ENCODE measurements around the gene BCL11B. TPM values are rescaled to one million over a fixed set of nuclear protein-coding genes. Genes with fewer than 3 reads are reported as not detected.

Gene BCL11B
- total RNA-seq (2014; rRNA removed; shearing (Covaris generic)): 5.7 and 6.1 TPM in 2 replicates

DNA sequence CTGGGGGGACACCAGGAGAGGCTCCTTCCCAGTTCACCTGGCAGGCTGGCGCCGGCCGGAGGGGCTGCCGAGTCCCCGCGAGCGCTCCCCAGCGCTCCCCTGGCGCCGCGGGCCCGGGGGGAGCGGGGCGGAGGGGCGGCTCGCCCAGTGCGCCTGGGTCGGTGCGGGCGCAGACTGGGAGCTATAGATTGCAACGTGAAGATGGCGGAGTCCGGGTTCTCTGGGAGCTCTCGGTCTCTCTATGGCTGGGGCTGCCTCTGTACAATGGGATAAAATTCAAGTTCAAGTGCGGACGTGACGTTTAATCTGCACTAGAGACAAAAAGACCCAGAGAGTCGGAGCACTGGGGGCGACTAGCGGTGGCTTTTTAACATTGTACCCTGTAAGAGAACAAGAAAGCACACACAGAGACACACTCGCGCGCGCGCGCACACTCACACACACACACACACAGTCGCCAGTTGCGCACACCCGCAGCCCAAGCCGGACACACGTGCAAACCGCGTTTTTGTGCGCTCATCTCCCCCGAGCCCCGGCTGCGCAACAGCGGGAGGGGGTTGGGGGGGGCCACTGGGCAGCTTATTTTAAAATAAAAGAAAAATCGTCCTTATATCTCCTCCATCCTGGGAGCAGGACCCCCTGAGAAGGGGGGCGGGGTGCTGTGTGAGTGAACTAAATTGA lies at the start of gene BCL11B:
Gene BCL11B, minus strand, starts transcription at position 247 of the 681 bp plus-strand sequence. CDS start 979 bp downstream, outside the sequence.
- peak; percentile 80 for DNase-seq
- peaks cover 11% of the 10 kb centered on the region; the same call in 1 of the 2 replicates for H3K27me3 ChIP-seq (ENCODE audit: control insufficient read depth, insufficient read depth, low read length)
- peak within 1 kb of the TSS; percentile 78 for H3K4me3 ChIP-seq (ENCODE audit: insufficient read depth, low read depth, low read length)
- H3K36me3 ChIP-seq (replicated peaks; ENCODE audit: control insufficient read depth, insufficient read depth, low read length): no peaks in the 10 kb centered on the region

DNA sequence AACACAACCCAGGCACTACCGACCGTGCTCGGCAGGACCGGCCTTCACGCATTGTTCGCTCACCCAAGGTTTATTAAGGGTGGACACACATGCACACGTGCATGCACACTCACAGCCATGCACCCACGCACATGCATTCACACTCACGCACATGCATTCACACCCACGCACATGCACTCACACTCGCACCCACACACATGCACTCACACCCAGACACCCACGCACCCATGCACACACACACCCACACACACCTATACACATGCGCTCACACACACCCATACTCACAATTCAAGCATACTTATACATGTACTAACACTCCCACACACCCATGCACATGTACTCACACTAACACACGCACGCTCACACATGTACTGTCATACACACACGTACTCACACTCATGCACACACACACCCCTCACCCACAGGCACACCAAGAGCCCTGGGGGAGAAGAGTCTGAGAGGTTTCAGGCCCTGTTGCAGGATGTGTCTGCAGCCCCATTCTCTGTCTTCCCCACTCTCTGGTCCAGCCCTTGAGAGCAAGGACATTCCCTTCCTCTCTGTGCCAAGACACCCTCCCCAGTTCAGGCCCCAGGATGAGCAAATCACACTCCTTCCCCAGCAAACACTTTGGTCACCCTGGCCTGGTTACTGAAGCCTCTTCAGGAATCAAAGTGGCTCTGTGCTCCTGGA lies 49.4 kb upstream of the BCL11B start:
- DNase-seq: peak; percentile 28
- no peaks in the 10 kb centered on the region for H3K36me3 ChIP-seq (replicated peaks; ENCODE audit: control insufficient read depth, insufficient read depth, low read length)
- no peak overlapping the region for H3K4me3 ChIP-seq (ENCODE audit: insufficient read depth, low read depth, low read length)
- no peaks in the 10 kb centered on the region for H3K27me3 ChIP-seq (ENCODE audit: control insufficient read depth, insufficient read depth, low read length)

DNA sequence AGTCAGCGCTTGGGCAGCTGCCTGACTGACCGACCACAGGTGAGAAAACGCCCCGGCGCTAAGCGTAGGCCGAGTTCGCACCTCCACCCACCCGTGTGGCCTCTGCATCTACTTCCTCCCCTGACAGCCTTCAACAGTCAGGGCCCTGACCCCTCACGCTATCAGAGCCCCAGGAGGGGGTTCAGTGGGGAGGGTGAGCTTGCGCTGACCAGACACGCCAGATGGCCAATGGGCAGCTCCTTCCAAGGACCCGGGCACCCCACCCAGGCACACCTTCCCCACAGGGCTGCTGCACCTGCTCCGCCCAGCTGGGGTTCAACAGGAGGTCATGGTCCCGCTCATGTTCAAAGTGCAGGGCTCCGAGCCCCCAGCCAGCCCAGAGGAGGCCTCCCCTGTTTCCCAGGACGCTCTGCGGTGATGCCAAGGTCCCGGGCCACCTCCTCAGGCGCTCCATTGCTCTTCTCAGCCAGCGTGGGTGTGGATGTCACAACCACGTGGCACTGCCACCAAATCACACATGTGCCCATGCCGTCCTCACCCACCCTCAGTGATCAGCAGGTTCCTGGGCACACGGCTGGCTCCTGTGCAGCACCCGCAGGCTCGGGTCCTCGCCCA lies 48.7 kb upstream of the BCL11B start:
- Histone ChIP-seq H3K27me3 (ENCODE audit: control insufficient read depth, insufficient read depth, low read length) (no peaks in the 10 kb centered on the region), H3K36me3 (replicated peaks; ENCODE audit: control insufficient read depth, insufficient read depth, low read length) (no peaks in the 10 kb centered on the region), H3K4me3 (ENCODE audit: insufficient read depth, low read depth, low read length) (no peak overlapping the region)
- no peak for DNase-seq

DNA sequence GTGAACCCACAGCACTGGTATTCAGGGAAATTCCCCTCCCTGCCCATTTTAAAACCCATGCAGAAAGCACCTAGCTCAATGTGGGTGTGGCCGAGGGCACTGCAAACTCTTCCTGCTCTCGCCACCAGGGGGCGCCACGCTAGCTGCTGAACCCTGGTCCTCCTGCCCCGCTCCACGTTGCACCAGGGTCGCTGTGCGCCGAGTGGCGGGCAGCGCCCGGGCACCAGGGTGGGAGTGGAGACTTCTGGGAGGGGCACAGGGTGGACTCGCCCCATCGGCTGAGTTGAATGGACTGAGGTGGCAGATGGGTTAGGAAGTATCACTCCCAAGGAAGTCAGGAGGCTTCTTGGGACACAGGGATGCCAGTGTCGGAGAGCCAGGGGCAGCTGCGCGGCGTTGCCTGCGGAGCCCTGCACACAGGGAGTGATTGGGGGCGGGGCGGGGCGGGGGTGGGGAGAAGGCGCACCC lies 48.1 kb upstream of the BCL11B start:
- H3K36me3 ChIP-seq (replicated peaks; ENCODE audit: control insufficient read depth, insufficient read depth, low read length): no peaks in the 10 kb centered on the region
- no peak overlapping the region for H3K4me3 ChIP-seq (ENCODE audit: insufficient read depth, low read depth, low read length)
- no peaks in the 10 kb centered on the region for H3K27me3 ChIP-seq (ENCODE audit: control insufficient read depth, insufficient read depth, low read length)
- peak; percentile 95 for DNase-seq

DNA sequence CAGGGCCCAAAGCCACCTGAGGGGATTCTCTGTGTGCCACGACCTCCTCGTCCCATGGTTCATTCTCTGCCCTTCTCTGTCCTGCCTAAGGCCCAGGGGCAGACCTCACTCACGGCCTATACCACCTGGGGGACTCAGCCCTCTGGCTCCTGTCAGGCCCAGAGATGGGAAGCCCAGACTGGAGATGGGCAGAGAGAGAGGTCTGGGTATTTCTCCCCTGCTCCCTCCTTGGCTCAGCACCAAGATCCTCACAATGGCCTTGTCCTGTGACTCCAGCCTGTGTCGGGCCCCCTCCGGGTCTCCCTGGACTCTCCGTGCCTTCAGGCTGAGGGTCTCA lies 46.9 kb upstream of the BCL11B start:
- DNase-seq: no peak
- Histone ChIP-seq H3K36me3 (replicated peaks; ENCODE audit: control insufficient read depth, insufficient read depth, low read length) (no peaks in the 10 kb centered on the region), H3K4me3 (ENCODE audit: insufficient read depth, low read depth, low read length) (no peak overlapping the region), H3K27me3 (ENCODE audit: control insufficient read depth, insufficient read depth, low read length) (no peaks in the 10 kb centered on the region)

DNA sequence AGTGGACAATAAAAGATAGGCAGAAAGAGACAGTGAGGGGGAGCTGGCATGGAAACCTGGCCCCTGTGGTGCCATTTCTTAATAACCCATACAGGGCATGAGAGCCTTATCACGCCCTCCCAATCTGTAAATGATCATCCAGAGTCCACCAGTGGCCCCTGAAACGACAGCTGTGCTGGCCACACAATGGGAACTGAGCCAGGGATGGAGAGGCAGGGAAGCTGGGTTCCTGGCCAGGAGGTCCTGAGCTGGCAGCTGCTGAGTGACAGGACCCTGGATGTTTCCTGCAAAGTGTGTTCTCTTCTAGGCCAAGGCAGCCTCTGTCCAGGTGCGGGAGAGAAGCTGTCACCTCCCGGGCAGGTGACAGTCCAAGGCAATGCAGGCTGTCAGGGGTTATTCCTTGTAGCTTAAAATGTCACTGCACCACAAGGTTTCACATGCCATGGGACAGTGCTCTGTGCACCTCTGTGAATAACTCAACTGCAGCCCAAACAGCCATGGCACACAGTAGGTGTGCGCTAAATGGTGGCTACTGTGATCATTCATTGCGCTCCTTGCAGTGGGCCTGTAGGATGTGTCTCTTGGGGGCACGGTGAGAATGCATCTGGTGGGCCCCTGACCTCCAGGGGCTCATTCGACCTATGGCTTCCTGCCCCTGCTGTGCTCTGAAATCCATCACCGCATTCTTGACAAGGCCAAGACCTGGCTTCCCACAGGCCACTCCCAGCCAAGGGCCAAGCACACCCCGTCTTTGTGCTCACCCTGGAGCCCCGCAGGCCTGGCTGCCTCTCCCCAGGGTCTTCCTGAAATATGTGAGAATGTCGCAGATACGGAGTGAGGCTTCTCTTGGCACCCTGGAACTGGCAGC lies 46.3 kb upstream of the BCL11B start:
- Histone ChIP-seq H3K27me3 (ENCODE audit: control insufficient read depth, insufficient read depth, low read length) (no peaks in the 10 kb centered on the region), H3K36me3 (replicated peaks; ENCODE audit: control insufficient read depth, insufficient read depth, low read length) (no peaks in the 10 kb centered on the region), H3K4me3 (ENCODE audit: insufficient read depth, low read depth, low read length) (no peak overlapping the region)
- peak; percentile 57 for DNase-seq

DNA sequence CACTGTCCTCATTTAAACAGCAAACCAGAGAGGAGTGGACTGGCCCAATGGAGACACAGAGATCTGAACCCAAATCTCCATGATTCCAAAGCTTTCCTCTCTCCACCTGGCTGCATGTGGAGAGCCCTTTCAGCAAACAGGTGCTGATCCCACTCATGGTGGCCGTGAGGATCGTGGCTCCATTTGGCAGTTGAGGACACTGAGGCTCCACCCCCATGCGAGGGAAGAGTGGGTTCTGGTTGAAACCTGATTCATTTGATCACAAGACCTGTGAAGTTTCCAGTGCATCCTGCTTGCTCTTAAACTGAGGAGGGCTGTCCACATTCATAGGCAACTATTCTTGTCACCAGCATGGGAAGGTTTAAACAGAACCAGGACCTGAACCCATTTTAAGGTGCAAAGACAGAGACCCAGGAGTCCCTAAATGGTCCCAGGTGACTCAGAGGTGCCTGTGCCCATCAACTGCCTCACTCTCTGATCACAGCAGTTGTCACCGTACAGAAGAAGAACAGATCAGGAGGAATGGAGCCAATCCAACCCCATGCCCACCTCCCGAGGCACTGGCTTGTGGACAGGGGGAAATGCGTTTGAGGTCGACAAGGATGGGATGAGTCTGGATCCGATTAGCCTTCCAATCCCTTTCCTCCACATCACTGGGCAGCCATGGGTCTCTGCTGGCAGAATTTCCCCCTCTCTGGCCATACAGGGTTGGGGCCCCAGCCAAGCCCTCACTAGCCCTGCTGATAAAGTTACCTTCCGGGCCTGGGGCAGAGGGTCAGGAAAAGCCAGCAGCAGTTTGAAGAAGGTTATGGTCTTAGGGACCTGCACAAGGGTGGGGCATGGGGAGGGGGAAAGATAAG lies 45.5 kb upstream of the BCL11B start:
- Histone ChIP-seq H3K4me3 (ENCODE audit: insufficient read depth, low read depth, low read length) (no peak overlapping the region), H3K36me3 (replicated peaks; ENCODE audit: control insufficient read depth, insufficient read depth, low read length) (no peaks in the 10 kb centered on the region), H3K27me3 (ENCODE audit: control insufficient read depth, insufficient read depth, low read length) (no peaks in the 10 kb centered on the region)
- peak; percentile 11 for DNase-seq

DNA sequence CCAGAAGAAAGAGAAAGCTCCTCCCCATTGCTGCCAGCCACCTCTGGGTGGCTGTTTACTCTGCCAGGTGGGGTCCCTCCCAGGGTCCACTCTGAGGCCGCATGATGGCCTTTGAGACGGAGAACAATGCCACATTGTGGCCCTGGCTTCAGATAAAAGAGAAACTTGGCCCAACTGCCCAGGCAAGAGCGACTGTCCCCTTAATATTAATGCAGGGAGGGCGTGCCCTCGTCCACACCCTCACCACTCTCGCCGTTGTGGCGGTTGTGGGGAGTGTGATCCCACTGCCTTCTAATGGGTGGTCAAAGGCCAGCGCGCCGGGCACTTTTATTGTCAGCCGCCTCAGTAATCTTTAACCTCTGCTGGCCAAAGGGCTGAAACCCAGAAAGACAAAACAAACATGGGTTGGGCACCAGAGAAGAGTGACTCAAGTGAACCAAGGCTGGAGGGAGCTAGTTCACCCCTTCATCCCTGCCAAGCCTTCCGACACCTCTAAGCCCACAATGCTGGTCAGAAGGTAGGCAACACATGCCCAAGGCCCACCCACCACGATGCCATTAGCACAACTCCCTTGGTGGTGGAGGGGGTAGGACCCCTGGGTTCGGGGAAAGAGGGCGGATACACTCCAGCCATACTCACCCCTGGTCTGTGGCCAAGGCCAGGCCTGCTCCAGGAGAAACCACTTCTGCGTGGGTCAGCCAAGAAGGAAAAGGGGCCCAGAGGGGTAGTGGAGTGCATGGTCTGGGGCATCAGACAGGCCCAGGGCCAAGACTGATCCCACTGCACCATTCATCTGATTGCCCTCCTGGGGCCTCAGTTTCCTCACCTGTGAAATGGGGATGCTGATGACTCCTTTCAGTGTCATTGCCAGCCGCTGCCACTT lies 44.5 kb upstream of the BCL11B start:
- Histone ChIP-seq H3K4me3 (ENCODE audit: insufficient read depth, low read depth, low read length) (no peak overlapping the region), H3K36me3 (replicated peaks; ENCODE audit: control insufficient read depth, insufficient read depth, low read length) (no peaks in the 10 kb centered on the region), H3K27me3 (ENCODE audit: control insufficient read depth, insufficient read depth, low read length) (no peaks in the 10 kb centered on the region)
- DNase-seq: peak; percentile 11

DNA sequence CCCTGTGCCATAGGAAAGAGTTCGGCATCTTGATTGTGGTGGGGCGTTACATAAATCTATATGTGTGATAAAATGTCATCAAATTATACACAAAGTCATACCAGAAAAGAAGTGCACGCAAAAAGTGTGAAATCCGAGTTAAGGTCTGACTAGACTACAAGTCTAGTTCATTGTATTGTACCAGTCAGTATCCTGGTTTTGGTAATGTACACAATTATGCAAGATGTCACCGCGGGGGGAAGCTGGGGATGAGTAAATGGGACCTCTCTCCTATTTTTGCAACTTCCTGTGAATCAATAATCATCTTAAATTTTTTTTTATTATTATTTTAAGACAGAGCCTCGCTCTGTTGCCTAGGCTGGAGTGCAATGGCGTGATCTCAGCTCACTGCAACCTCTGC lies 43.2 kb upstream of the BCL11B start:
- Histone ChIP-seq H3K27me3 (ENCODE audit: control insufficient read depth, insufficient read depth, low read length) (no peaks in the 10 kb centered on the region), H3K36me3 (replicated peaks; ENCODE audit: control insufficient read depth, insufficient read depth, low read length) (no peaks in the 10 kb centered on the region), H3K4me3 (ENCODE audit: insufficient read depth, low read depth, low read length) (no peak overlapping the region)
- DNase-seq: no peak

DNA sequence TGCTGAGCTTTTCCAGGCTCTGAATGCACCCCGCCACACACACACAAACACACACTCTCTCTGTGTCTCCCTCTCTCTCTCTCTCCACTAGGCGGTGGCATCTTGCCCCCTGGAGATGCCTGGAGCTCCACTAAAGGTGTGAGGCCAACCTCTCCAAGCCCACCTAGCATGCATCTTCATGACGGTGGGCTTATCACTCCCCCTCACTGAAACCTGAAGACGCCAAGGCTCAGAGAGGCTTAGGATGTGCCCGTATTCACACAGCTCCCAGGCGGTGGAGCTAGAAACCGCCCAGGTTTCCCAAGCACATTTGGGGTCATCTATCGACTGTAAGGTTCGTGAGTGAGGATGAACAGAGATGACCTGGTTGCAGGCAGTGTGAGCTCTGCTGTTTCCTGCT lies 42.6 kb upstream of the BCL11B start:
- Histone ChIP-seq H3K4me3 (ENCODE audit: insufficient read depth, low read depth, low read length) (no peak overlapping the region), H3K36me3 (replicated peaks; ENCODE audit: control insufficient read depth, insufficient read depth, low read length) (no peaks in the 10 kb centered on the region), H3K27me3 (ENCODE audit: control insufficient read depth, insufficient read depth, low read length) (no peaks in the 10 kb centered on the region)
- DNase-seq: peak; percentile 13

DNA sequence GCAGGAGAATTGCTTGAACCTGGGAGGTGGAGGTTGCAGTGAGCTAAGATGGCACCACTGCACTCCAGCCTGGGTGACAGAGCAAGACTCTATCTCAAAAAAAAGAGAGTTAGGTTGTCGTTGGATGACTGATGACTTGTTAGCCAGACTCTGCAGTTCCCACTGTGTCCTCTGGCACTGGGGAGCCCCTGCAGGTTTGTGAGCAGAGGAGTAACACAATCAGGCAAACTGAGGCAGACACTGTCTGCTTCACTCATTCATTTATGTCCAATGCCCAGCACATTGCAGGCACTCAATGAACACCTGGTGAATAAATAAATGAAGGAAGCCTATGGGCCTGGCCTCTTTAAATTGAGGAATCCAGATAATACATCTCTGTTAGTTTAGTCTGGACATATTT lies 41.2 kb upstream of the BCL11B start:
- H3K27me3 ChIP-seq (ENCODE audit: control insufficient read depth, insufficient read depth, low read length): no peaks in the 10 kb centered on the region
- DNase-seq: no peak
- H3K4me3 ChIP-seq (ENCODE audit: insufficient read depth, low read depth, low read length): no peak overlapping the region
- H3K36me3 ChIP-seq (replicated peaks; ENCODE audit: control insufficient read depth, insufficient read depth, low read length): no peaks in the 10 kb centered on the region

DNA sequence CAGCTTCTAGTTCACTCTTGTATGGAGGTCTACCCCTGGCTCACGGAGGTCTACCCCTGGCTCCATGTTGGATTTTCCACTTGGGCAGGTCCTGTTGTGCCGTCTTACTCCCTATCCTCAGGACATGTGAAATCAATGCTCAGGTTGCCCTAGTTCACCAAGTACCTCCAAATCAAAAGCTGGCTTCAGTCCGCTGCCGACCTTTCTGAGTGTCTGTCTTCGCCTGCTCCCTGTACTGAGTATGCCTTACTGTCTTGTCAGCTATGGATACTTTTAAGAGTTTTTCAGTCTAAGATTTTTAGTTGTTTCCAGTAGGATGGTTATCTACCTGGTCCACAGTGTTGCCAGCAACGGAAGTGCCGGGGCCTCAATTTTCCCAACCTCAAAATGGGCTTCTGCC lies 40.1 kb upstream of the BCL11B start:
- no peak for DNase-seq
- Histone ChIP-seq H3K27me3 (ENCODE audit: control insufficient read depth, insufficient read depth, low read length) (no peaks in the 10 kb centered on the region), H3K36me3 (replicated peaks; ENCODE audit: control insufficient read depth, insufficient read depth, low read length) (no peaks in the 10 kb centered on the region), H3K4me3 (ENCODE audit: insufficient read depth, low read depth, low read length) (no peak overlapping the region)

DNA sequence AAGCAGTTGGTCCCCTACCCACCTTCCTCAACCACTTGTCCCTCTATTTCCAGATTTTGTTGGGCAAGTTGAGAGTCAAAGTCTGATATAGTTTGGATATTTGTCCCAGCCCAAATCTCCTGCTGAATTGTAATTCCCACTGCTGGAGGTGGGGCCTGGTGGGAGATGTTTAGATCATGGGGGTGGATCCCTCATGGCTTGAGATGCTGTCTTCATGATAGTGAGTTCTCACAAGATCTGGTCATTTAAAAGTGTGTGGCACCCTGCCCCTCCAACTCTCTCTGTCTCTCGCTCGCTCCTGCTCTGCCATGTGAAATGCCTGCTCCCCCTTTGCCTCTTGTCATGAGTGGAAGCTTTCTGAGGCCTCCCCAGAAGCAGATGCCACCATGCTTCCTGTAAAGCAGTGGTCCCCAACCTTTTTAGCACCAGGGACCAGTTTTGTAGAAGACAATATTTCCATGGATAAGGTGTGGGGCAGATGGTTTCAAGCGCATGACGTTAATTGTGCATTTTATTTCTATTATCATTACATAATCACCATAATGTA lies 37.3 kb upstream of the BCL11B start:
- no peak for DNase-seq
- Histone ChIP-seq H3K4me3 (ENCODE audit: insufficient read depth, low read depth, low read length) (no peak overlapping the region), H3K27me3 (ENCODE audit: control insufficient read depth, insufficient read depth, low read length) (no peaks in the 10 kb centered on the region), H3K36me3 (replicated peaks; ENCODE audit: control insufficient read depth, insufficient read depth, low read length) (no peaks in the 10 kb centered on the region)

All from H7 (cell line).